Measurements from ENCODE around the gene NAV2. TPM values are rescaled to one million over a fixed set of nuclear protein-coding genes. Genes with fewer than 3 reads are reported as not detected.

The NAV2 gene
- total RNA-seq, 2 experiments from 2014 or later: 0.23 to 0.36 TPM

GRCh38 chr11:20065406-20065805 is 352.8 kb downstream of the NAV2 start:
- DNase-seq (no peak), ATAC-seq (no peak)
- Mint-ChIP-seq H3K4me3 (no peak overlapping the region), H3K4me1 (ENCODE audit: low read depth) (no peaks in the 10 kb centered on the region), H3K36me3 (ENCODE audit: low read depth) (no peaks in the 10 kb centered on the region), H3K27ac (no peak overlapping the region), H3K9me3 (no peaks in the 10 kb centered on the region), H3K27me3 (peaks cover 2% of the 10 kb centered on the region)
- intact Hi-C loops (cut with micrococcal nuclease): no loop called here
- CTCF ChIA-PET: no interaction called here
- no peak for TF ChIP-seq CTCF (IDR thresholded peaks at IDR 0.05)
- POLR2A ChIA-PET: no interaction called here

GRCh38 chr11:20066013-20066782 is 353.6 kb downstream of the NAV2 start:
- intact Hi-C loops (cut with micrococcal nuclease): no loop called here
- no peak for TF ChIP-seq CTCF (IDR thresholded peaks at IDR 0.05)
- H3K27ac Mint-ChIP-seq: no peak overlapping the region
- no peak overlapping the region for H3K4me3 Mint-ChIP-seq
- H3K4me1 Mint-ChIP-seq (ENCODE audit: low read depth): no peaks in the 10 kb centered on the region
- ChIA-PET CTCF (no interaction called here), POLR2A (no interaction called here)
- no peak for DNase-seq
- peaks cover 2% of the 10 kb centered on the region for H3K27me3 Mint-ChIP-seq
- no peaks in the 10 kb centered on the region for H3K9me3 Mint-ChIP-seq
- H3K36me3 Mint-ChIP-seq (ENCODE audit: low read depth): no peaks in the 10 kb centered on the region
- ATAC-seq: no peak

GRCh38 chr11:20066783-20067156 is 354.1 kb downstream of the NAV2 start:
- intact Hi-C loops (cut with micrococcal nuclease): no loop called here
- ChIA-PET POLR2A (no interaction called here), CTCF (no interaction called here)
- H3K9me3 Mint-ChIP-seq: no peaks in the 10 kb centered on the region
- DNase-seq: no peak
- no peaks in the 10 kb centered on the region for H3K4me1 Mint-ChIP-seq (ENCODE audit: low read depth)
- no peak overlapping the region for H3K27ac Mint-ChIP-seq
- H3K4me3 Mint-ChIP-seq: no peak overlapping the region
- no peak for ATAC-seq
- H3K36me3 Mint-ChIP-seq (ENCODE audit: low read depth): no peaks in the 10 kb centered on the region
- peaks cover 2% of the 10 kb centered on the region for H3K27me3 Mint-ChIP-seq
- no peak for TF ChIP-seq CTCF (IDR thresholded peaks at IDR 0.05)

- DNase-seq: no peak
- TF ChIP-seq CTCF (IDR thresholded peaks at IDR 0.05): no peak
- peaks cover 2% of the 10 kb centered on the region for H3K27me3 Mint-ChIP-seq
- CTCF ChIA-PET: no interaction called here
- no peaks in the 10 kb centered on the region for H3K36me3 Mint-ChIP-seq (ENCODE audit: low read depth)
- no peaks in the 10 kb centered on the region for H3K9me3 Mint-ChIP-seq
- no peak overlapping the region for H3K4me3 Mint-ChIP-seq
- POLR2A ChIA-PET: no interaction called here
- no peaks in the 10 kb centered on the region for H3K4me1 Mint-ChIP-seq (ENCODE audit: low read depth)
- no peak for ATAC-seq
- intact Hi-C loops (cut with micrococcal nuclease): no loop called here
- H3K27ac Mint-ChIP-seq: no peak overlapping the region
Measured at GRCh38 chr11:20067665-20068064, 355.0 kb downstream of the NAV2 start.

- H3K36me3 Mint-ChIP-seq (ENCODE audit: low read depth): no peaks in the 10 kb centered on the region
- ATAC-seq (no peak), DNase-seq (no peak)
- H3K4me3 Mint-ChIP-seq: no peak overlapping the region
- CTCF ChIA-PET: no interaction called here
- intact Hi-C loops (cut with micrococcal nuclease): no loop called here
- no peak for TF ChIP-seq CTCF (IDR thresholded peaks at IDR 0.05)
- POLR2A ChIA-PET: no interaction called here
- no peaks in the 10 kb centered on the region for H3K9me3 Mint-ChIP-seq
- H3K27me3 Mint-ChIP-seq: peaks cover 5% of the 10 kb centered on the region
- no peak overlapping the region for H3K27ac Mint-ChIP-seq
- no peaks in the 10 kb centered on the region for H3K4me1 Mint-ChIP-seq (ENCODE audit: low read depth)
Measured at GRCh38 chr11:20068691-20069090, 356.1 kb downstream of the NAV2 start.
